Upper lobe of left lung (tissue), 6 donors: ENCODE data around the gene SYT7. TPM values are rescaled to one million over a fixed set of nuclear protein-coding genes. Genes with fewer than 3 reads are reported as not detected.

Source experiments
- ATAC-seq, 2 donors: fragments of 200-7000 bp; cut with Tn5 transposase; one replicate each; pipeline ENCODE4 v1.9.1; 2022; ENCODE audit warnings: mild to moderate bottlenecking in 2 of 2, moderate library complexity in 2 of 2; ENCODE audit not compliant: low FRiP score in 2 of 2
- DNase-seq, 2 donors: peaks; one replicate each; pipeline ENCODE4 v3.0.0-alpha.2; 2019 to 2020
- H3K27ac ChIP-seq, 4 donors: fragments of 200-600 bp; sonication (generic); one replicate each; pipeline ENCODE4 v1.5.1; 2016 to 2019
- H3K27me3 ChIP-seq, 4 donors: fragments of 200-600 bp; sonication (generic); one replicate each; pipeline ENCODE4 v1.5.1; 2017 to 2019
- H3K36me3 ChIP-seq, 4 donors: fragments of 200-600 bp; sonication (generic); one replicate each; pipeline ENCODE4 v1.5.1; 2016 to 2019
- H3K4me1 ChIP-seq, 4 donors: fragments of 200-600 bp; sonication (generic); one replicate each; pipeline ENCODE4 v1.5.1; 2018 to 2019
- H3K4me3 ChIP-seq, 4 donors: fragments of 200-600 bp; sonication (generic); one replicate each; pipeline ENCODE4 v1.5.1; 2017 to 2019; ENCODE audit warnings: mild to moderate bottlenecking in 2 of 4, moderate library complexity in 1 of 4
- H3K9me3 ChIP-seq, 4 donors: fragments of 200-600 bp; sonication (generic); one replicate each; pipeline ENCODE4 v1.5.1; 2018 to 2019
- CTCF ChIP-seq, 6 experiments: fragments of 450-650 bp in 4 of 6; fragments of 200-600 bp in 2 of 6; sonication (generic) in 2 of 6; IDR thresholded peaks; one replicate each; pipeline ENCODE4 v1.5.1; 2016 to 2019; ENCODE audit warnings: antibody characterized with exemption in 6 of 6
- EP300 ChIP-seq, 4 donors: sonication (generic); formaldehyde crosslinking; IDR thresholded peaks; one replicate each; pipeline ENCODE4 v1.5.1; 2017; ENCODE audit warnings: antibody characterized with exemption in 4 of 4, control low read depth in 2 of 4
- POLR2A ChIP-seq, 4 donors: fragments of 450-650 bp; IDR thresholded peaks; one replicate each; pipeline ENCODE4 v1.5.1; 2016 to 2017; ENCODE audit warnings: antibody characterized with exemption in 4 of 4, mild to moderate bottlenecking in 2 of 4
- POLR2AphosphoS5 ChIP-seq, 2 donors: sonication (generic); formaldehyde crosslinking; IDR thresholded peaks; one replicate each; pipeline ENCODE4 v1.5.1; 2017; ENCODE audit warnings: antibody characterized with exemption in 2 of 2
- WGBS, 2 donors: methylation state at CpG; one replicate each; pipeline ENCODE4 v1.1.5; 2017 to 2018; 5-methylcytosine and 5-hydroxymethylcytosine counted together
- total RNA-seq, 6 donors: library from RNA; depleted of rRNA in 4 of 6; stranded (reverse); fragments of >200 nt in 4 of 6; gene quantifications; one replicate each; pipeline versions ENCODE4 v1.1.0 to v1.2.1, GENCODE V29; 2016 to 2021
- donor health status: DM: no; HTN: no; CAD: no; lungs with moderate emphysema.
- donor health status: DM: no; HTN: yes; CAD: no; lungs with severe emphysema.

Gene SYT7
- total RNA-seq, 6 donors from 2014 or later: 2.1 to 7.3 (median 4.9) TPM

- Histone ChIP-seq H3K27me3 (peaks cover 0 to 21% (median 4%) of the 10 kb centered on the region in 4 donors), H3K27ac (no peak overlapping the region)
- WGBS, 2 donors: 83 to 100% methylated on average over 2 to 3 of the region's 3 CpGs
These were observed 24.3 kb downstream of the SYT7 start for GRCh38 chr11:61556621-61557020.

GRCh38 chr11:61555978-61556377 lies 24.9 kb downstream of the SYT7 start:
- H3K9me3 ChIP-seq: no peaks in the 10 kb centered on the region
- H3K27ac ChIP-seq: no peak overlapping the region
- H3K4me3 ChIP-seq: no peak overlapping the region
- DNase-seq: no peak
- no peaks in the 10 kb centered on the region for H3K36me3 ChIP-seq
- TF ChIP-seq POLR2A (IDR thresholded peaks at IDR 0.05): no peak
- no peak for TF ChIP-seq EP300 (IDR thresholded peaks at IDR 0.05)
- TF ChIP-seq POLR2AphosphoS5 (IDR thresholded peaks at IDR 0.05): no peak
- TF ChIP-seq CTCF (IDR thresholded peaks at IDR 0.05): no peak
- H3K27me3 ChIP-seq: peaks cover 0 to 21% (median 4%) of the 10 kb centered on the region in 4 donors
- 65% methylated on average over 10 of the region's 10 CpGs; no CpG with 5 or more reads in 1 of the 2 donors for WGBS, 2 donors
- H3K4me1 ChIP-seq: peaks cover 0 to 7% (median 0%) of the 10 kb centered on the region in 4 donors
- ATAC-seq: no peak

More at GRCh38 chr11:61556621-61557020, 24.3 kb downstream of the SYT7 start:
- no peaks in the 10 kb centered on the region for H3K9me3 ChIP-seq
- H3K36me3 ChIP-seq: no peaks in the 10 kb centered on the region
- no peak overlapping the region for H3K4me3 ChIP-seq
- ATAC-seq: no peak
- no peak for DNase-seq
- H3K4me1 ChIP-seq: peaks cover 0 to 7% (median 0%) of the 10 kb centered on the region in 4 donors
- TF ChIP-seq EP300 (IDR thresholded peaks at IDR 0.05) (no peak), CTCF (IDR thresholded peaks at IDR 0.05) (no peak), POLR2AphosphoS5 (IDR thresholded peaks at IDR 0.05) (no peak), POLR2A (IDR thresholded peaks at IDR 0.05) (no peak)

GRCh38 chr11:61555051-61555969 lies 25.6 kb downstream of the SYT7 start:
- peaks cover 0 to 7% (median 0%) of the 10 kb centered on the region in 4 donors for H3K4me1 ChIP-seq
- DNase-seq (peak in 1 of 2 donors; percentile 77), ATAC-seq (no peak)
- H3K36me3 ChIP-seq: no peaks in the 10 kb centered on the region
- WGBS, 2 donors: 28 to 36% methylated on average over 23 to 56 of the region's 57 CpGs
- TF ChIP-seq EP300 (IDR thresholded peaks at IDR 0.05): no peak
- TF ChIP-seq POLR2AphosphoS5 (IDR thresholded peaks at IDR 0.05): no peak
- TF ChIP-seq POLR2A (IDR thresholded peaks at IDR 0.05): no peak
- TF ChIP-seq CTCF (IDR thresholded peaks at IDR 0.05): no peak
- H3K9me3 ChIP-seq: no peaks in the 10 kb centered on the region
- no peak overlapping the region for H3K27ac ChIP-seq
- H3K4me3 ChIP-seq: no peak overlapping the region
- H3K27me3 ChIP-seq: peaks cover 0 to 21% (median 4%) of the 10 kb centered on the region in 4 donors

GRCh38 chr11:61554172-61554988 lies 26.5 kb downstream of the SYT7 start:
- 48 to 71% methylated on average over 2 to 13 of the region's 13 CpGs for WGBS, 2 donors
- H3K4me1 ChIP-seq: peaks cover 0 to 7% (median 0%) of the 10 kb centered on the region in 4 donors
- no peaks in the 10 kb centered on the region for H3K9me3 ChIP-seq
- DNase-seq (peak in 1 of 2 donors; percentile 40), ATAC-seq (no peak)
- no peaks in the 10 kb centered on the region for H3K36me3 ChIP-seq
- no peak for TF ChIP-seq POLR2A (IDR thresholded peaks at IDR 0.05)
- TF ChIP-seq CTCF (IDR thresholded peaks at IDR 0.05): no peak
- TF ChIP-seq EP300 (IDR thresholded peaks at IDR 0.05): no peak
- TF ChIP-seq POLR2AphosphoS5 (IDR thresholded peaks at IDR 0.05): no peak
- no peak overlapping the region for H3K27ac ChIP-seq
- H3K4me3 ChIP-seq: no peak overlapping the region
- H3K27me3 ChIP-seq: peaks cover 0 to 21% (median 4%) of the 10 kb centered on the region in 4 donors
